ENCODE results near the gene BCR. TPM values are rescaled to one million over a fixed set of nuclear protein-coding genes. Genes with fewer than 3 reads are reported as not detected.
A peak's percentile ranks its signal among the peaks of the same experiment; 100 is the strongest.

BCR gene
- total and polyA plus RNA-seq, 2 of the 4 experiments (the other 2 are of a cell fraction): 28.9 to 44.6 TPM

DNA sequence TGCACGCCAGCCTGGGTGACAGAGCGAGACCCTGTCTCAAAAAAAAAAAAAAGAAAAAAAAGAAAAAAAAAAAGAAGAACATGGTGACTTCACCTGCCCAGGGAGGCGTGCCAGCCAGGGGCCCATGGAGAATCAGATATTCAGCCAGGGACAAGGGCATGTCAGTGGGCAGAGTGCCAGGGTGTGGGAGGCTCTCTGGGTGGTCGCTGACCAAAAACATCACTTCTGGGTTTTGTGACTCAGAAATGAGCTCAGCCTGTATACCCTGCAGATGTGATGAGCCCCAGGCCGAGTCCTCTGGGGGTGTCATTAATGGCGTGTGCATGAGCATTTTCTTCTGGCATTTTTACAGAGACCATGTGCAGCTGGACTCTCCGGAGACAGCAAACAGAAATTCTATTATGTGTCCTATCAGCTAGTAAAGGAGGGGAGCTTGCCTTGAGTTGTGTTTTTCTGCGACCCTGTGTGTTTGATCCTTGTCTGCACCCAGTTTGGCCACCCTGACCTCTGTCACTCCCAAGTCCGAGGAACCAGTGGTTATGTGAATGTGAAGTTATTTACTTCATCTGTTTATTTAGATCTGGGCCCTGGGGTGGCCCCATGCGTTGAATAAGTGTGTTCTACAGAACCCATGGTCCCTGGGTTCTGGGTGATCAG is 53.6 kb downstream of the BCR start:
- no peak overlapping the region for H2AK9ac ChIP-seq (replicated peaks; ENCODE audit: low read depth, low read length, poor library complexity)
- peaks cover 33% of the 10 kb centered on the region for H3K9me1 ChIP-seq (ENCODE audit: insufficient read depth, low read length)
- H4K5ac ChIP-seq (ENCODE audit: low read depth, low read length): no peak overlapping the region
- H3K14ac ChIP-seq (replicated peaks; ENCODE audit: low read depth, low read length): no peak overlapping the region
- no peak overlapping the region for H2AFZ ChIP-seq (replicated peaks; ENCODE audit: low read length, poor library complexity)
- H3K9me3 ChIP-seq (ENCODE audit: control insufficient read depth, insufficient read depth, low read length): peaks cover 3% of the 10 kb centered on the region; the same call in 1 of the 2 replicates
- no peaks in the 10 kb centered on the region for H3K36me3 ChIP-seq (ENCODE audit: control insufficient read depth, insufficient read depth, low read length)
- no peak overlapping the region for H3K18ac ChIP-seq (ENCODE audit: low read depth, low read length)
- no peak overlapping the region for H4K8ac ChIP-seq (ENCODE audit: low read depth in 2 of 2, low read length in 2 of 2)
- H4K91ac ChIP-seq (ENCODE audit: insufficient read depth, low read depth, low read length): no peak overlapping the region
- 40% methylated on average over 3 of the region's 10 CpGs; no CpG with 5 or more reads in 1 of the 2 experiments for WGBS, 2 experiments (ENCODE audit: extremely low coverage in 2 of 2, insufficient read length in 1 of 2)
- dilution Hi-C loops (cut with HindIII; ENCODE audit: low sequenced_read_pairs, unreplicated experiment) (no loop called here), intact Hi-C loops (cut with micrococcal nuclease) (no loop called here), in situ Hi-C loops (cut with MboI; ENCODE audit: low sequenced_read_pairs) (no loop called here)
- 0 out of 2 replicates have a peak overlapping the region, but pooled peaks have one; percentile 35 for H2AK5ac ChIP-seq (ENCODE audit: low read depth, low read length)
- DNase-seq (peak; percentile 92), ATAC-seq (ENCODE audit: low read depth) (peak; percentile 63)
- TF ChIP-seq FOS (IDR thresholded peaks at IDR 0.05; ENCODE audit: low read depth, low read length): peak; percentile 59
- no peak for TF ChIP-seq RFX5 (IDR thresholded peaks at IDR 0.05; ENCODE audit: low read depth, low read length)
- no peak for TF ChIP-seq CEBPB (IDR thresholded peaks at IDR 0.05; ENCODE audit: low read depth, low read length)
- TF ChIP-seq BHLHE40 (IDR thresholded peaks at IDR 0.05; ENCODE audit: low read depth, low read length): peak; percentile 44; the same call in 1 of the 2 replicates
- no peak for TF ChIP-seq CHD1 (IDR thresholded peaks at IDR 0.05; ENCODE audit: low read depth, low read length)
- TF ChIP-seq, protein P1, sequence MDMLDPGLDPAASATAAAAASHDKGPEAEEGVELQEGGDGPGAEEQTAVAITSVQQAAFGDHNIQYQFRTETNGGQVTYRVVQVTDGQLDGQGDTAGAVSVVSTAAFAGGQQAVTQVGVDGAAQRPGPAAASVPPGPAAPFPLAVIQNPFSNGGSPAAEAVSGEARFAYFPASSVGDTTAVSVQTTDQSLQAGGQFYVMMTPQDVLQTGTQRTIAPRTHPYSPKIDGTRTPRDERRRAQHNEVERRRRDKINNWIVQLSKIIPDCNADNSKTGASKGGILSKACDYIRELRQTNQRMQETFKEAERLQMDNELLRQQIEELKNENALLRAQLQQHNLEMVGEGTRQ (IDR thresholded peaks at IDR 0.05; ENCODE audit: low read depth, low read length): no peak
- no peak for TF ChIP-seq POLR2A (IDR thresholded peaks at IDR 0.05; ENCODE audit: low read depth, low read length)
- TF ChIP-seq, protein P2, sequence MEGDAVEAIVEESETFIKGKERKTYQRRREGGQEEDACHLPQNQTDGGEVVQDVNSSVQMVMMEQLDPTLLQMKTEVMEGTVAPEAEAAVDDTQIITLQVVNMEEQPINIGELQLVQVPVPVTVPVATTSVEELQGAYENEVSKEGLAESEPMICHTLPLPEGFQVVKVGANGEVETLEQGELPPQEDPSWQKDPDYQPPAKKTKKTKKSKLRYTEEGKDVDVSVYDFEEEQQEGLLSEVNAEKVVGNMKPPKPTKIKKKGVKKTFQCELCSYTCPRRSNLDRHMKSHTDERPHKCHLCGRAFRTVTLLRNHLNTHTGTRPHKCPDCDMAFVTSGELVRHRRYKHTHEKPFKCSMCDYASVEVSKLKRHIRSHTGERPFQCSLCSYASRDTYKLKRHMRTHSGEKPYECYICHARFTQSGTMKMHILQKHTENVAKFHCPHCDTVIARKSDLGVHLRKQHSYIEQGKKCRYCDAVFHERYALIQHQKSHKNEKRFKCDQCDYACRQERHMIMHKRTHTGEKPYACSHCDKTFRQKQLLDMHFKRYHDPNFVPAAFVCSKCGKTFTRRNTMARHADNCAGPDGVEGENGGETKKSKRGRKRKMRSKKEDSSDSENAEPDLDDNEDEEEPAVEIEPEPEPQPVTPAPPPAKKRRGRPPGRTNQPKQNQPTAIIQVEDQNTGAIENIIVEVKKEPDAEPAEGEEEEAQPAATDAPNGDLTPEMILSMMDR (conservative IDR thresholded peaks at IDR 0.05; ENCODE audit: low read depth, low read length): no peak
- TF ChIP-seq RAD21 (IDR thresholded peaks at IDR 0.05; ENCODE audit: low read length): no peak
- TF ChIP-seq, protein P3, sequence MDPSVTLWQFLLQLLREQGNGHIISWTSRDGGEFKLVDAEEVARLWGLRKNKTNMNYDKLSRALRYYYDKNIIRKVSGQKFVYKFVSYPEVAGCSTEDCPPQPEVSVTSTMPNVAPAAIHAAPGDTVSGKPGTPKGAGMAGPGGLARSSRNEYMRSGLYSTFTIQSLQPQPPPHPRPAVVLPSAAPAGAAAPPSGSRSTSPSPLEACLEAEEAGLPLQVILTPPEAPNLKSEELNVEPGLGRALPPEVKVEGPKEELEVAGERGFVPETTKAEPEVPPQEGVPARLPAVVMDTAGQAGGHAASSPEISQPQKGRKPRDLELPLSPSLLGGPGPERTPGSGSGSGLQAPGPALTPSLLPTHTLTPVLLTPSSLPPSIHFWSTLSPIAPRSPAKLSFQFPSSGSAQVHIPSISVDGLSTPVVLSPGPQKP (IDR thresholded peaks at IDR 0.05; ENCODE audit: borderline replicate concordance, low read depth, low read length): no peak
- H3K4me1 ChIP-seq (ENCODE audit: control insufficient read depth, insufficient read depth, low read length): peaks cover 14% of the 10 kb centered on the region
- POLR2A ChIA-PET (ENCODE audit: unreplicated experiment): no interaction called here
- no peak overlapping the region for H2BK120ac ChIP-seq (ENCODE audit: low read depth, low read length)
- CTCF ChIA-PET: interaction anchor here (1.0 to 1.2 kb wide), 2 partner anchors 36 to 57 kb away, joined by 3 read pairs; no protein-coding TSS in a partner anchor
- no peak overlapping the region for H3K23ac ChIP-seq (ENCODE audit: low read depth, low read length)
- no peak overlapping the region for H3K27ac ChIP-seq (ENCODE audit: insufficient read depth, low read length)
- H3K4me2 ChIP-seq (ENCODE audit: low read depth, low read length): no peak overlapping the region
- H3K9ac ChIP-seq (ENCODE audit: low read depth, low read length): no peak overlapping the region
- no peak overlapping the region for H3K4me3 ChIP-seq (ENCODE audit: insufficient read depth, low read depth, low read length)
- peaks cover 71% of the 10 kb centered on the region for H4K20me1 ChIP-seq (ENCODE audit: insufficient read depth, low read length)
- peaks cover 40 to 87% of the 10 kb centered on the region in 2 experiments for H3K79me1 ChIP-seq (ENCODE audit: low read depth in 1 of 2, low read length in 2 of 2)
- BruUV-seq (replicated peaks): no TSS peak
- no peak overlapping the region for H2BK20ac ChIP-seq (ENCODE audit: low read depth, low read length)
- H2BK5ac ChIP-seq (ENCODE audit: low read depth, low read length, poor library complexity, severe bottlenecking): no peak overlapping the region
- H3K27me3 ChIP-seq (ENCODE audit: control insufficient read depth, insufficient read depth, low read length): no peaks in the 10 kb centered on the region
- H3K4ac ChIP-seq (ENCODE audit: low read depth, low read length): peak overlapping the region; percentile 7; the same call in 1 of the 2 replicates
- H2BK15ac ChIP-seq (ENCODE audit: low read depth, low read length): no peak overlapping the region
- no peak overlapping the region for H3K56ac ChIP-seq (ENCODE audit: extremely low read depth, insufficient read depth, low read length)

Data from IMR-90 (cell line).